ENCODE measurements around the gene MYO16. TPM values are rescaled to one million over a fixed set of nuclear protein-coding genes. Genes with fewer than 3 reads are reported as not detected.

MYO16 gene
- total and polyA plus RNA-seq, 2 of the 4 experiments (the other 2 are of a cell fraction): under 0.01 to 0.03 TPM

DNA sequence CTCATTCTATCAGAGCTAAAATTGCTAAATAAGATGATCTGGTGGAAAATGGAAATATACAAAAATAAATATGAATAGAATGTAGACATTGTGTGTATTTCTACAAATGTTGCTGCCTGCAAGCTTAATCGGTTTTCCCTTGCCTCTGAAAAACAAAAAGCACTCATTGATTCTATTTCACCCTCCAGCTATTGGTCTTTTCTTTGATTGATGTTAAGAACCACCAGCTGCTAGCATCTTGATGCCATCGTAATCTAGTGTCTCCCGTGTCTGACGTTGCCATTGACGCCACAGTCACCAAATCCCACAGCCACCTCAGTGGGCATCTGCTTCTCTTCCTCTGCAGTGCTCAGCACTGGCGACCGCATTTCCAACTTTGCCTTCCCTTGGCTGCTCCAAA, 461.8 kb downstream of the MYO16 start:
- Histone ChIP-seq H3K56ac (ENCODE audit: extremely low read depth, insufficient read depth, low read length) (no peak overlapping the region), H2BK20ac (ENCODE audit: low read depth, low read length) (no peak overlapping the region), H4K5ac (ENCODE audit: low read depth, low read length) (no peak overlapping the region), H4K8ac (ENCODE audit: low read depth in 2 of 2, low read length in 2 of 2) (no peak overlapping the region), H4K20me1 (ENCODE audit: insufficient read depth, low read length) (no peaks in the 10 kb centered on the region), H3K27ac (ENCODE audit: insufficient read depth, low read length) (no peak overlapping the region), H2AK9ac (replicated peaks; ENCODE audit: low read depth, low read length, poor library complexity) (no peak overlapping the region), H3K36me3 (ENCODE audit: control insufficient read depth, insufficient read depth, low read length) (no peaks in the 10 kb centered on the region), H3K4ac (ENCODE audit: low read depth, low read length) (no peak overlapping the region), H2BK5ac (ENCODE audit: low read depth, low read length, poor library complexity, severe bottlenecking) (no peak overlapping the region), H3K14ac (replicated peaks; ENCODE audit: low read depth, low read length) (no peak overlapping the region), H2AFZ (replicated peaks; ENCODE audit: low read length, poor library complexity) (peak overlapping the region; percentile 22), H3K18ac (ENCODE audit: low read depth, low read length) (no peak overlapping the region), H3K9me1 (ENCODE audit: insufficient read depth, low read length) (no peaks in the 10 kb centered on the region), H3K9ac (ENCODE audit: low read depth, low read length) (no peak overlapping the region), H3K4me3 (ENCODE audit: insufficient read depth, low read depth, low read length) (no peak overlapping the region), H2BK120ac (ENCODE audit: low read depth, low read length) (no peak overlapping the region), H2BK15ac (ENCODE audit: low read depth, low read length) (no peak overlapping the region), H3K23ac (ENCODE audit: low read depth, low read length) (no peak overlapping the region), H3K4me1 (ENCODE audit: control insufficient read depth, insufficient read depth, low read length) (no peaks in the 10 kb centered on the region), H2AK5ac (ENCODE audit: low read depth, low read length) (no peak overlapping the region), H3K9me3 (ENCODE audit: control insufficient read depth, insufficient read depth, low read length) (peaks cover 2% of the 10 kb centered on the region; the same call in 1 of the 2 replicates), H3K27me3 (ENCODE audit: control insufficient read depth, insufficient read depth, low read length) (peaks cover 19% of the 10 kb centered on the region), H4K91ac (ENCODE audit: insufficient read depth, low read depth, low read length) (no peak overlapping the region), H3K79me1 (ENCODE audit: low read depth in 1 of 2, low read length in 2 of 2) (no peaks in the 10 kb centered on the region), H3K4me2 (ENCODE audit: low read depth, low read length) (no peak overlapping the region)
- no peak for DNase-seq
- 84% methylated on average over 6 of the region's 7 CpGs; no CpG with 5 or more reads in 1 of the 2 experiments for WGBS, 2 experiments (ENCODE audit: extremely low coverage in 2 of 2, insufficient read length in 1 of 2)
- POLR2A ChIA-PET (ENCODE audit: unreplicated experiment): no interaction called here
- no peak for ATAC-seq (ENCODE audit: low read depth)
- dilution Hi-C loops (cut with HindIII; ENCODE audit: low sequenced_read_pairs, unreplicated experiment) (no loop called here), in situ Hi-C loops (cut with MboI; ENCODE audit: low sequenced_read_pairs) (no loop called here), intact Hi-C loops (cut with micrococcal nuclease) (no loop called here)
- no peak for TF ChIP-seq NFE2L2 (IDR thresholded peaks at IDR 0.05; ENCODE audit: low read depth, low read length)
- no peak for TF ChIP-seq RAD21 (IDR thresholded peaks at IDR 0.05; ENCODE audit: low read length)
- TF ChIP-seq BHLHE40 (IDR thresholded peaks at IDR 0.05; ENCODE audit: low read depth, low read length): no peak
- no peak for TF ChIP-seq CHD1 (IDR thresholded peaks at IDR 0.05; ENCODE audit: low read depth, low read length)
- TF ChIP-seq MXI1 (IDR thresholded peaks at IDR 0.05; ENCODE audit: borderline replicate concordance, low read depth, low read length): no peak
- no peak for TF ChIP-seq POLR2A (IDR thresholded peaks at IDR 0.05; ENCODE audit: low read depth, low read length)
- no peak for TF ChIP-seq CEBPB (IDR thresholded peaks at IDR 0.05; ENCODE audit: low read depth, low read length)
- TF ChIP-seq MAFK (IDR thresholded peaks at IDR 0.05; ENCODE audit: low read depth, low read length): no peak
- TF ChIP-seq SMC3 (IDR thresholded peaks at IDR 0.05; ENCODE audit: low read depth, low read length): no peak
- TF ChIP-seq CTCF (conservative IDR thresholded peaks at IDR 0.05; ENCODE audit: low read depth, low read length): no peak
- no peak for TF ChIP-seq RFX5 (IDR thresholded peaks at IDR 0.05; ENCODE audit: low read depth, low read length)
- TF ChIP-seq, protein P1, sequence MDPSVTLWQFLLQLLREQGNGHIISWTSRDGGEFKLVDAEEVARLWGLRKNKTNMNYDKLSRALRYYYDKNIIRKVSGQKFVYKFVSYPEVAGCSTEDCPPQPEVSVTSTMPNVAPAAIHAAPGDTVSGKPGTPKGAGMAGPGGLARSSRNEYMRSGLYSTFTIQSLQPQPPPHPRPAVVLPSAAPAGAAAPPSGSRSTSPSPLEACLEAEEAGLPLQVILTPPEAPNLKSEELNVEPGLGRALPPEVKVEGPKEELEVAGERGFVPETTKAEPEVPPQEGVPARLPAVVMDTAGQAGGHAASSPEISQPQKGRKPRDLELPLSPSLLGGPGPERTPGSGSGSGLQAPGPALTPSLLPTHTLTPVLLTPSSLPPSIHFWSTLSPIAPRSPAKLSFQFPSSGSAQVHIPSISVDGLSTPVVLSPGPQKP (IDR thresholded peaks at IDR 0.05; ENCODE audit: borderline replicate concordance, low read depth, low read length): no peak
- no peak for TF ChIP-seq RCOR1 (IDR thresholded peaks at IDR 0.05; ENCODE audit: insufficient replicate concordance, low read length)
- no peak for TF ChIP-seq FOS (IDR thresholded peaks at IDR 0.05; ENCODE audit: low read depth, low read length)
- TF ChIP-seq USF2 (IDR thresholded peaks at IDR 0.05; ENCODE audit: low read depth, low read length): no peak
- CTCF ChIA-PET: no interaction called here
- BruUV-seq (replicated peaks): no TSS peak
